ENCODE data around the gene P2RX5. TPM values are rescaled to one million over a fixed set of nuclear protein-coding genes. Genes with fewer than 3 reads are reported as not detected.

Gene P2RX5
- total RNA-seq, 1 experiment from 2014 or later, result 0.23 TPM

DNA sequence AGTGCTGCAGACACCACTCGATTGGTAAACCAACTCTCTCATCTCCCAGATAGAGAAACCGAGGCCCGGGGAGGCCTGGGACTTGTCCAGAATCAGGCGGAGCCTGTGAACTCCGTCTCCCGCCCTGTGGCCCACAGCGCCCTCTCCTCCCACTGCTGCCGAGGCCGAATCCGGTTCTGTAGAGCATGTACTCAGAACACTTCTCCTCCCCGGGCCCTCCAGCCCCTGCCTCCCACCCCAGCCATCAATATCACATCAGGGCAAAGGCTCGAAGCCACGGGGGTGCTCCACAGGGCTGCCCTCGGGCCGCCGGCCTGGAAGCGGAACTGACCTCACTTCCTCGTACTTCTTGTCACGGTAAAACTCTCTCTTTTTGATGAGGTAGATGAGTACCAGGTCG is 14.4 kb downstream of the P2RX5 start:
- no peak for DNase-seq (ENCODE audit: low spot score)

- no peak for DNase-seq (ENCODE audit: low spot score)
Observed at GRCh38 chr17:3681057-3681456, 14.9 kb downstream of the P2RX5 start.

DNA sequence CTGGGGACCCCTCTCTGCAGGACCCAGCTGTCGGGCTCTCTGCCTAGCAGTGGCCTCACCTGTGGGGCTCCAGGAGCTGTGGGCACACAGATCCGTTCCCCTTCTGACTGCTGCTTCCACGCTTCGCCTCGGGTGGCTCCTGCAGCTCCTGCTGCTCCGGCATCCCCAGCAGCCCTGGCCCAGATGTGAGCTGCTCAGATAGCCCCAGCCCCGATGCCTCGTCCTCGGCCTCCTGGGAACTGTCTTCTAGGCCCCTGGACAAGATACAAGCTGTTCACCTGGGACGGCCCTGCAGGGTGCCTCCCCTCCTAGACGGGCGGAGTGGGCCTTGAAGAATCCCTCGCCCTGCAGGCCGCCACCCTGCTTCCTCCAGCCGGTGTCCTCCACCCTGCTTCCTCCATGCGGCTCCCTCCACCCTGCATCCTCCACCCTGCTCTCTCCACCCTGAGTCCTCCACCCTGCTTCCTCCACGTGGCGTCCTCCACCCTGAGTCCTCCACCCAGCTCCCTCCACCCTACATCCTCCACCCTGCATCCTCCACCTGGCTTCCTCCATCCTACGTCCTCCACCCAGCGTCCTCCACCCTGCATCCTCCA is 16.3 kb downstream of the P2RX5 start:
- no peak for DNase-seq (ENCODE audit: low spot score)

DNA sequence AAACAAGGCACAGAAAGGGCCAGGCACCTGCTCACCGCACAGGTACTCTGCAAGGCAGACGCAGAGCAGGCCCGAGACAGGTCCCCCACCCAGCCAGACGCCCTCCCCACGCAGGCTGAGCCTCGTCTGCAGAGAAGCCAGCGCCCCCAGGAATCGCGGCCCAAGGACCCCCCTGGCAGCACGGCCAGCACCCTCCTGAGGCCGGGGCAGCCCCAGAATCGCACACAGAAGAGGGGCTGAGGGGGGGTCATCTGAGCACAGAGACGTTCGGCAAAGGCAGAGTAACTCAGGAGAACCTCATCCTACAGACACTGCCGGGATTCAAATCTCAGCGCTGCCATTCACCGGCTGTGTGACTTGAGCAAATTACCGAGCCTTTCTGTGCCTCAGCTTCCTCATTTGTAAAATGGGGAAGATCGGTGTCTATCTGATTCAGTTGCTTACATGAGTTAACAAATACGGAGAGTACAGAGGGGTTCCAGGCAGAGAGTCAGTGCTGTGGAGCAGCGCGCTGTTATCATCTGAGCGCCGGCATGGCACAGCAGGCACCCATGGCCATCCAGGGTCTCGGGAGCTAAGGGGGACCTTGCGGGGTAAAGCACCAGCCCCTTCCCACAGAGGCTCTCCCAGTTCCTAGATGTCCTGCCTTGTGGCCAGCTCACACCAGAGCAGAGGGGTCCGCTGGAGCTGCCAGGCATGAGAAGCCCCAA is 17.0 kb downstream of the P2RX5 start:
- DNase-seq (ENCODE audit: low spot score), result no peak

DNA sequence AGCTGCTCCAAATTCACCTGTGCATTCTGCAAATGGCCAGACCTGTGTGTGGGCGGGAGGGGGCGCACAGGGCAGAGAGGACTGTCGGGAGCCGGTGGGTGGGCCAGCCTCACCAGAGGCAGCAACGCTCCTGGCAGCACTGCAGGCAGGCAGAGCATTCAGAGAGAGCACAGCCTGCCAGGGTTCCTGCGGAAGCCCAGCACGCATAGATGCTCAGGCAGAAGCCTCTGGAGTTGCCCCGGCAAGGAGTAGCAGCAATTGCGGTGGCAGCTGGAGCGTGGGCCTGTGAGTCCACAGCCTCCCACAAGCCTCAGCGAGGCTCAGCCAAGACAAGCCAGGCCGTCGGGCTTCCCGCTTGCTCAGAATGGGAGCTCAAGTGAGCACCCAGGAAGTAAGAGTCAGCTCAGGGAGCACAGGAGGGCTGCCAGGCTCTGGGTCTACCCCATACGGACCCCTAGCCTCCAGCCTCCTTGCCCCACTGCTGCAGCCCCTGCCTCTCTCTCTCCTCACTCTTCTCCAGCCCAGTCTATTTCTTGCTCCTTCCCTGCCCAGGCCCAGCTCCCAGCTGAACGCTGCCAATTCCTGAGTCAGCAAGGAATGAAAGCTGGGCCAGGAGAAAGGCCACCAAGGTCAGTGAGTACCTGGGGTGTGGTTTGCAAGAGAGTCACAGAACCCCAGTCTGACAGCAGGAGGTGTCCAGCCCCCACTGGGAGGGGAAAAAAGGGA is 17.7 kb downstream of the P2RX5 start:
- no peak for DNase-seq (ENCODE audit: low spot score)

DNA sequence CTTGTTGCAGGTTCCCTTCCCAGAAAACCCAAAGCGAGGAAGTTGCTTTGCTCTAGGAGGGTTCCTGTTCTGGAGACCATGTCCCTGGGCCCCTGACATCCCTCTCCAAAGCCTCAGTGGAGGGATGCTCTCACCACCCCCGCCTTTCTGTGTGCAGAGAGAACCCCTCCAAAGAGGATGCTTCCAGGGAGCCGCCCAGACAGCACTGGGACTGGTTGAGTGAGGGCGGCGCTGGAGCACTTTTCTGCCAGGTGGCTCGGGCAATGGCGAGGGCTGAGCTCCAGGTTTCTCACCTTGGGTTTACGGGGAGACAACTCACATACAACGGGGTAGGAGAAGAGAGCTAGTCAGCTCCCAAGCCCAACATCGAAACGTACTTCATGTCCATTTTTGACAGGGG is 20.1 kb downstream of the P2RX5 start:
- no peak for DNase-seq (ENCODE audit: low spot score)

DNA sequence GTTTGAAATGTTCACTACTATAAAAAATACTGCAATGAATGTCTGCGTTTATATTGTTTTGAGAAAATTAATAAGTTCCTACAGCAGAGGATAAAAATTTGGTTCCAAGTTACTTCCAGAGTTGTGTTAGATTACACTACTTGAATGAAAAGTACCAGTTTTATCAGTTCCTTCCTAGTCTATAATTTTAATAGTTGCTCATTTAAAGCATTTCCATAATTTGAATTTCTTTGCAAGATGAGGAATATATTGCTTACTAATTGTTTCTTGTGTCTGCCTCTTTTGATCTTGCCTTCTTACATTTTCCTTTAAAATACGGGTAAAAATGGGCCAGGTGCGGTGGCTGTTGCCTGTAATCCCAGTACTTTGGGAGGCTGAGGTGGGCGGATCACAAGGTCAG is 23.4 kb downstream of the P2RX5 start:
- DNase-seq (ENCODE audit: low spot score), result no peak

- DNase-seq (ENCODE audit: low spot score), result no peak
Observed at GRCh38 chr17:3669548-3669947, 26.4 kb downstream of the P2RX5 start.

- no peak for DNase-seq (ENCODE audit: low spot score)
Observed at GRCh38 chr17:3669085-3669347, 26.9 kb downstream of the P2RX5 start.

- DNase-seq (ENCODE audit: low spot score), result peak; percentile 95
Observed at GRCh38 chr17:3668279-3669084, 27.5 kb downstream of the P2RX5 start, which contains the start of the genes EMC6 and TAX1BP3. Gene EMC6, plus strand, starts transcription at chr17:3668812. Its CDS starts 335 bp downstream, at chr17:3669147. Gene TAX1BP3, minus strand, starts transcription at chr17:3668578. Its CDS starts 52 bp downstream, at chr17:3668526.

DNA sequence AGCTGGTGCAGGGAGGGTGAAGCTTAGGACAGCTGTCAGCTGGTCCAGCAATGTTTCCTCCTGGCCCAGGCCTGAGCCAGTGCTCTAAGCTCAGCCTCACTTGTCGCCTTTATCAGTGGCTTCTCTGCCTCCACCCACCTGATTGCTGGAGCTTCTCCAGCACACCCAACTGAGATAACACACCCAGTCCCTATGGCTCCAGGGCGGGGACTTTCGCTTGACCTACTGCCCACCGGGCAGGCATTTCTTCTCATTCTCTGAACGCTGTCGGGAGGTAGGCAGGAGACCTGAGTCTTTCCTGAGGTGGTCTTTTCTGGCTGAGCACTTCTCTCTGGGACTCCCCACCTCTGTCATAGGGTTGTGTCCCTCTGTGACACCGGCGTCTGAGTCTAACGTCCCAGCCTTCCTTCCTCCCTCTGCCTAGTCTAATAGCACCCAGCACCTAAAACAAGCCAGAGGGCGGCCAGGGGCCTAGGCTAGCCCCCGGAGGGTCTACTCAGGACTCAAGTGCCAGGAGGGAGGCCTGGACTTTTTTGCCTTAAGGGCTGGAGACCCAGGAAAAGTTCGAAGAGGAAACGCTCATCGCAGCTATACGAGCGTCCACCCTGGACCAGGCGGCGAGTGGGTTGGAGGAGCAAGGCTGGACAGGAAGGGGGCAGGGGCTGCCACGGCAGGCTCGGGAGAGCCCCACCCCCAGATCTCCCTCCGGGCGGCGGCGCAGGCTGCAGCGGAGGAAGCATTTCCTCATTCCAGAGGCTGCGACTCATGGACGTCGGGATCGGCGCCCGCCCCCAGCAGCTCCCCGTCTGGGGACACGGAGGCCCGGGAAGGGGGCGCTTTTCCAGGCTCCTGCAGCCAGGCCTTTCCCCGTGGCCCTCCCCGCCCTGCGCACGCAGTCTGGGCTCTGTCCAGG is 28.3 kb downstream of the P2RX5 start:
- DNase-seq (ENCODE audit: low spot score), result peak; percentile 66

GRCh38 chr17:3666516-3666915 is 29.4 kb downstream of the P2RX5 start:
- DNase-seq (ENCODE audit: low spot score), result no peak

- DNase-seq (ENCODE audit: low spot score), result no peak
Observed at GRCh38 chr17:3665834-3666233, 30.1 kb downstream of the P2RX5 start.

GRCh38 chr17:3663102-3664011 is 32.6 kb downstream of the P2RX5 start:
- DNase-seq (ENCODE audit: low spot score), result no peak

DNA sequence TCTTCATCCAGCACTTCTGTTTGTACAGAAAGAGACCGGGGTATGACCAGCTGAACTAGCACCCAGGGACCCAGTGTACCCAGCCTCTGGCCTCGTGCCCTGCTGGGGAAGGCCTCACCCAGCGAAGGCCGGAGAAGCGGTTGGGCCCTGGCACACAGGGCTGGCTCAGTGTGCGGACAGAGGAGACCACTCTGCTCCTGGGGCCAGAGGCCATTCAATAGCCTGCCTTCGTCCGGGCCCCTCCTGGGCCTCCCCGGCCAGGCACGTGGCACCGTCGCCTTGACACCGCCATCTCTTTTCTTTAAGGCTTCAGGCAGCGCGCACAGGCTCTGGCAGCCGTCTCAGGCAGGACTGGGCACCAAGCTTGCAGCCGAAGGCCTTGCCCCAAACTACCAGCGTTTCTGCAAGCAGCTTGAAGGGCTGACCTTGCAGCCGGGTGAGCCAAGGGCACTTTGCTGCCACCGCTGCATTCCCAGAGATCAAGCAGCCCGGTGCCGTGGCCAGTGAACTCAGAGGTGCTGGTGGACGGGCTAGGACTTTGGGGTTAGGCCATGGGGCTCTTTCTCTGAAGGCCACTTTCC is 35.6 kb downstream of the P2RX5 start:
- no peak for DNase-seq (ENCODE audit: low spot score)

DNA sequence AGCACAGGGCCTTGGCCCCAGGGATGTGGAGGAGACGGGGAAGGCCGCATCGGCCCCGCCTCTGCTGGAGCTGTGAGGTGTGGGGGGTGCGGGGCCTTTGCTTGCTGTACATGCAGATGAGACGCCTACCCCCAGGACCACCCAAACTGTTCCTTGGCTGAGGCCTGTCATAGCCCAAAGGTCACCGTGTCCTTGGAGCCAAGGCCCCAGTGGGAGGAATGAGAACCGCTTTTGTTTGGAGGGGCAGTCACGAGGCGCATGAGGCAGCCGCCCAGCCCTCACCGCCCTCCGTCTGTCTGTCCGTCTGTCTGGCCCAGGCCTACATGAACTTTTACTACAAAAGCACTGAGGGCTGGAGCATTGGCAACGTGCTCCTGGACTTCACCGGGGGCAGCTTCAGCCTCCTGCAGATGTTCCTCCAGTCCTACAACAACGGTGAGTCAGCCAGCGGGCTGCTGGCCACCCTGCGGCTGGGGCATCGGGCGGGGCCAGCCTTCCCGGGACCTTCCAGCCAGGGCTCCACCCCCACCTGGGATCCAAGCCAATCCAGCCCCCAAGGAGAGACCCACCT is 36.3 kb downstream of the P2RX5 start:
- peak; percentile 24 for DNase-seq (ENCODE audit: low spot score)

- no peak for DNase-seq (ENCODE audit: low spot score)
Observed at GRCh38 chr17:3658784-3659449, 37.0 kb downstream of the P2RX5 start.
